Measurements from ENCODE around the gene NKAIN4. TPM values are rescaled to one million over a fixed set of nuclear protein-coding genes. Genes with fewer than 3 reads are reported as not detected.
A peak's percentile ranks its signal among the peaks of the same experiment; 100 is the strongest.

Gene NKAIN4
- total RNA-seq, 1 donor from 2014 or later, result not detected

DNA sequence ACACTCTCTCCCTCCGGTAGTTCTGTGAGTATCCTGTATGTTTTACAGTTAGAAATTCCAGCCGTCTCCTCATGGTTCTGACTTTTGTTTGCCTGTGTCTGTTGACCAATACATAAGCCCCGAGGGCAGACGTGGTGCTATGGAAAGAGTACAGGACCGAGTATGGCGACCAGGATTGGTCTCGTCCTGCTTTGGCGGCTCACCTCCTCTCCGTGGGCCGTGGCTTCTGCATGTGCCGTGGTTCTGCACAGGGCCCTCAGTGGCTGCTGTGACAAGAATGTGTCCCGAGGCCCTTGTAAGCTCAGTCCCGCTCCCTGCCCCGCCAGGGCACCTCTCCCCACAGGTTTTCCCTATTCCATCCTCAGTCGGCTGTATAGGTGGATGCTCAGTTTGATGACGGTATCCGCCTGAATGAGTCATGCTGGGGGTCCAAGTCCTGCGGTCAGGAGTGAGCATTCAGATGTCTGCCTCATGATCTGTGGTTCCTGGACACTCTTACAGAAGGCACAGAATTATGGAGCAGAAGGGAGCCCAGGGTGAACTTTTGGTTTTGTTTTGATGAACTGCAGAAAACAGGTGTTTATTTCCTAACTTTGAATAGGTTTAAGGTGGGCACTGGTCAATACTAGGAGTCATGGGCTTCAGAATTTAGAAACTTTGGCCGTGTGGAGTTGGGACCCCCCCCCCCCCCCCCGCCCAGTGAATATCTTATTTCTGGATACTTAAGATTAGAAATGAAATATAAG, 19.5 kb upstream of the NKAIN4 start:
- no peak for ATAC-seq (ENCODE audit: low read depth)
- CTCF ChIA-PET, result no interaction called here
- Mint-ChIP-seq H3K27me3 (no peaks in the 10 kb centered on the region), H3K36me3 (ENCODE audit: low read depth) (peaks cover 21% of the 10 kb centered on the region), H3K9me3 (no peaks in the 10 kb centered on the region), H3K4me3 (peak overlapping the region; percentile 86), H3K4me1 (peaks cover 21% of the 10 kb centered on the region), H3K27ac (peak overlapping the region; percentile 27)
- no peak for DNase-seq
- TF ChIP-seq, protein P1, sequence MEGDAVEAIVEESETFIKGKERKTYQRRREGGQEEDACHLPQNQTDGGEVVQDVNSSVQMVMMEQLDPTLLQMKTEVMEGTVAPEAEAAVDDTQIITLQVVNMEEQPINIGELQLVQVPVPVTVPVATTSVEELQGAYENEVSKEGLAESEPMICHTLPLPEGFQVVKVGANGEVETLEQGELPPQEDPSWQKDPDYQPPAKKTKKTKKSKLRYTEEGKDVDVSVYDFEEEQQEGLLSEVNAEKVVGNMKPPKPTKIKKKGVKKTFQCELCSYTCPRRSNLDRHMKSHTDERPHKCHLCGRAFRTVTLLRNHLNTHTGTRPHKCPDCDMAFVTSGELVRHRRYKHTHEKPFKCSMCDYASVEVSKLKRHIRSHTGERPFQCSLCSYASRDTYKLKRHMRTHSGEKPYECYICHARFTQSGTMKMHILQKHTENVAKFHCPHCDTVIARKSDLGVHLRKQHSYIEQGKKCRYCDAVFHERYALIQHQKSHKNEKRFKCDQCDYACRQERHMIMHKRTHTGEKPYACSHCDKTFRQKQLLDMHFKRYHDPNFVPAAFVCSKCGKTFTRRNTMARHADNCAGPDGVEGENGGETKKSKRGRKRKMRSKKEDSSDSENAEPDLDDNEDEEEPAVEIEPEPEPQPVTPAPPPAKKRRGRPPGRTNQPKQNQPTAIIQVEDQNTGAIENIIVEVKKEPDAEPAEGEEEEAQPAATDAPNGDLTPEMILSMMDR (IDR thresholded peaks at IDR 0.05), result no peak
- POLR2A ChIA-PET, result interaction anchor here (1.3 kb wide), 1 partner anchor 247 kb away, joined by 6 read pairs; the partner anchor contains the start of gene PPDPF
- intact Hi-C loops (cut with micrococcal nuclease), result loop anchor here (5.0 kb wide), 2 partner anchors 97 to 788 kb away; partner anchors contain the start of gene TCEA2

- intact Hi-C loops (cut with micrococcal nuclease), result loop anchor here (5.0 kb wide), 2 partner anchors 96 to 789 kb away; partner anchors contain the start of gene TCEA2
- Mint-ChIP-seq H3K27ac (peak overlapping the region; percentile 66), H3K4me1 (peaks cover 21% of the 10 kb centered on the region), H3K4me3 (peak overlapping the region; percentile 86), H3K27me3 (no peaks in the 10 kb centered on the region), H3K36me3 (ENCODE audit: low read depth) (peaks cover 15% of the 10 kb centered on the region), H3K9me3 (no peaks in the 10 kb centered on the region)
- ATAC-seq (ENCODE audit: low read depth) (no peak), DNase-seq (no peak)
- ChIA-PET POLR2A (interaction anchor here (0.9 to 1.3 kb wide), 3 partner anchors 57 to 248 kb away, joined by 4 to 8 read pairs (median 6); partner anchors contain the start of genes PPDPF and YTHDF1), CTCF (no interaction called here)
- TF ChIP-seq, protein P1 (IDR thresholded peaks at IDR 0.05), result no peak
These were observed 18.9 kb upstream of the NKAIN4 start for GRCh38 chr20:63273059-63273579.

DNA sequence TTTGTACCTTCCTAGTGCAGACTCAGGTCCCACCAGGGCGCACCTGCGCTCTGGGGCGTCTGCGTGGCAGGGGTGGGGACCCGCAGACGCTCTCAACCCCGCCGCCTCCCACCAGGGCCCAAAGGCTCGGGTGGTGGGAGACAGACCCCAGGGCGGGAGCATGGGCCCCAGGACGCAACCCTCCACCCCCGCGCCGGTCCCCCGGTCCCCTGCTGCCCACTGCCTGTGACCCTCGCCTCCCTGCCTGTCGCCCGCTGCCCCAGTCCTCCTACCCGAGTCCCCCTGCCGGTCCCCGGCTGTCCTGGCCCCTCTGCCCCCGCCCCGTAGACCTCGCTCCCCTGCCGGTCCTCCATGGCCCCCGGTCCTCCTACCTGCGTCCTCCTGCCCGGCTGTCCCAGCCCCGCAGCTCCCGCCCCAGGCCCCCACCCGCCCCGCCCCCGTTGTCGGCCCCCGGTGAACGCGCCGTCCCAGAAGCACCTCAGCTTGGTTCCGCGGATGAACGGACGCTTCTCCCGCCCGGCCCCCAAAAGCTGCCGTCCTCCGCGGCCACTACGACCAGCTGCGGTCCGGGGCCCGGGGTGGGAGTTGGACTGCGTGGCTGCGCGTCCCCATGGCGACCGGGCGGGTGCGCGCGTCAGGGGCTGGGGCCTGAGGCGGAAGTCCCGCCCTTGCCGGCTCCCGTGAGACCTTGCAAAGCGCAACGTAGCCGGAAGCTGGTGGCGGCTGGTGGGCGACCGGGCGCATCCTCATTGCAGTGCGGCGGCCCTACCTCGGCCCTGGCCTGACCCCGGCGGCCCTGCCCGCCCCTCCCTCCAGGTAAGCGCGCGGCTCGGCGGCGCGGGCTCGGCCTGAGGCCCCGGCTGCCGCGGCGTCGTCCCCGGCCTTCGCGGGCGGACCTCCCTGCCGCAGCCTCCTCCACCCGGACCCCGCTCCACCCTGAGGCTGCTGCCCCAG, 18.1 kb upstream of the NKAIN4 start, which contains the start of gene ARFGAP1:
ARFGAP1 (plus strand) TSS at position 709 of the 954 bp plus-strand sequence. CDS start 2,768 bp downstream, outside the sequence.
- intact Hi-C loops (cut with micrococcal nuclease), result loop anchor here (1.0 to 5.0 kb wide), 4 partner anchors 19 to 790 kb away; partner anchors contain the start of genes TCEA2 and YTHDF1
- H3K9me3 Mint-ChIP-seq, result no peaks in the 10 kb centered on the region
- H3K4me1 Mint-ChIP-seq, result peaks cover 21% of the 10 kb centered on the region
- no peaks in the 10 kb centered on the region for H3K27me3 Mint-ChIP-seq
- H3K36me3 Mint-ChIP-seq (ENCODE audit: low read depth), result peaks cover 12% of the 10 kb centered on the region
- DNase-seq (peak; percentile 94), ATAC-seq (ENCODE audit: low read depth) (peak; percentile 94)
- H3K4me3 Mint-ChIP-seq, result peak within 1 kb of the TSS; percentile 86
- POLR2A ChIA-PET, result interaction anchor here (0.9 to 1.3 kb wide), 3 partner anchors 56 to 249 kb away, joined by 4 to 8 read pairs (median 6); partner anchors contain the start of genes PPDPF and YTHDF1
- peak within 1 kb of the TSS; percentile 66 for H3K27ac Mint-ChIP-seq
- CTCF ChIA-PET, result interaction anchor here (0.8 kb wide), 1 partner anchor 37 kb away, joined by 3 read pairs; no protein-coding TSS in a partner anchor
- TF ChIP-seq, protein P1 (IDR thresholded peaks at IDR 0.05), result no peak

DNA sequence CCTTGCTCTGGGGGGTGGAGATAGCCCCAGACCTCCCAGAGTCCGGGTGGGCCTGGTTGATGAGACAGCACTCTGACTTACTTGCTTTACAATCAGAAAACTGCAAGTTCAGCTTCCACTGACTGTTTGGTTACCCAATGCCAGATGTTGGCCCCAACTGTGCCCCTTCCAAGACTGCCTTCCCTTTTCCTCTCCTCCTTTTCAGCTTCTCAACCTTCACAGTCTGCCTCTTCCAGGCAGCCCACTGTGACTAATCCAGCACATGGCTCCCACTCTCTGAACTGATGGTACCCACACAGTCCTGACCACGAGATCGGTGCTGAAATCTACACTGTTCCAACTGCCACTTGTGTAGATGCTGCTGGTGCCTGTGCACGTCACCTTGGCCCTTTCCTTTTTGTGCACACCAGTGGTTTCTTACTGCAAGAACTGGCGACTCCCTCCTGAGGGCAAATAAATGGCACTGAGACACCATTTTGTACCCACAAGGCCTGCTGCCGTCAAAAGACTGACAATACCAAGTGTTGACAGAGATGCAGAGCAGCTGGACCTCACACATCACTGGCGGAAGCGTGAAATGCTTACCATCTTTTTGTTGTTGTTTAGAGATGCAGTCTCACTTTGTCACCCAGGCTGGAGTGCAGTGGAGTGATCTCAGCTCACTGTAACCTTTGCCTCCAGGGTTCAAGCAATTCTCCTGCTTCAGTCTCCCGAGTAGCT, 16.5 kb upstream of the NKAIN4 start:
- intact Hi-C loops (cut with micrococcal nuclease), result loop anchor here (5.0 kb wide), 2 partner anchors 93 to 792 kb away; partner anchors contain the start of gene TCEA2
- H3K4me1 Mint-ChIP-seq, result peaks cover 21% of the 10 kb centered on the region
- H3K27ac Mint-ChIP-seq, result no peak overlapping the region
- DNase-seq (no peak), ATAC-seq (ENCODE audit: low read depth) (no peak)
- CTCF ChIA-PET, result interaction anchor here (1.3 kb wide), 1 partner anchor 48 kb away, joined by 4 read pairs; no protein-coding TSS in a partner anchor
- TF ChIP-seq, protein P1 (IDR thresholded peaks at IDR 0.05), result no peak
- peak overlapping the region; percentile 85 for H3K4me3 Mint-ChIP-seq
- no peaks in the 10 kb centered on the region for H3K9me3 Mint-ChIP-seq
- H3K36me3 Mint-ChIP-seq (ENCODE audit: low read depth), result peaks cover 3% of the 10 kb centered on the region
- H3K27me3 Mint-ChIP-seq, result peaks cover 5% of the 10 kb centered on the region
- POLR2A ChIA-PET, result no interaction called here

Measured in activated B cell treated with CpG ODN at 0.5 μM for 24 hours (primary cell).